ENCODE measurements around the gene RAVER2. TPM values are rescaled to one million over a fixed set of nuclear protein-coding genes. Genes with fewer than 3 reads are reported as not detected.

The RAVER2 gene
- total RNA-seq, 1 experiment from 2014 or later = 20.3 TPM

DNA sequence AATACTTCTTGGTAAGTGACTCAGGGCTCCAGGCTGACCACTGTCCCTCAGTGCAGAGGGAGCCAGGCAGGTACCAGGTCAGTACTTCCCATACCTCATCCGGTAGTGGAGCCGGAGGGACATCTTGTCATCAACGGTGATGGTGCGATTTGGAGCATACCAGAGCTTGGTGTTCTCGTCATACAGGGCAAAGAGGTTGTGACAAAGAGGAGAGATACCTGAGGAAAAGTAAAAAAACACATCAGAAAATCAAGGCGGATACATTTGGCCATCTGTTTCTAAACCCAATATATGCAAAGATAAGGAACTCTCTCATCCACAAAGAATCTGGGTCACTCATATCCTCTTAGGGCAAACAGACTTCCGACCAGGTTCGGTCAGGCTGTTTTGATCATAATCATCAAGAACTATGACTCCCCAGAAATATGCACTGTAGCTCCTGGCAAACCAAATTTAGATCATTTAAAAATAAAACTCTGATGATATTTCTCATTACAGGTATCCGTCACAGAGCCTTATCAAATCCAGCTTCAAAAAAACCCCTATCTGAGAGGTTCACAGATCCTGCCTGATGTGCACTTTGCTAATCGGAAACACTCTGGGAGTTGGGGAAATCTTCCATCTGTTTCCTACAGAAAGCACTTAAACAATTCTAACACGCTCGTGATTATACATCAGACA is 134.2 kb downstream of the RAVER2 start (continued):
- TF ChIP-seq, protein P1, sequence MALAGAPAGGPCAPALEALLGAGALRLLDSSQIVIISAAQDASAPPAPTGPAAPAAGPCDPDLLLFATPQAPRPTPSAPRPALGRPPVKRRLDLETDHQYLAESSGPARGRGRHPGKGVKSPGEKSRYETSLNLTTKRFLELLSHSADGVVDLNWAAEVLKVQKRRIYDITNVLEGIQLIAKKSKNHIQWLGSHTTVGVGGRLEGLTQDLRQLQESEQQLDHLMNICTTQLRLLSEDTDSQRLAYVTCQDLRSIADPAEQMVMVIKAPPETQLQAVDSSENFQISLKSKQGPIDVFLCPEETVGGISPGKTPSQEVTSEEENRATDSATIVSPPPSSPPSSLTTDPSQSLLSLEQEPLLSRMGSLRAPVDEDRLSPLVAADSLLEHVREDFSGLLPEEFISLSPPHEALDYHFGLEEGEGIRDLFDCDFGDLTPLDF (CRISPR knock-in tag; IDR thresholded peaks at IDR 0.05) = no peak

DNA sequence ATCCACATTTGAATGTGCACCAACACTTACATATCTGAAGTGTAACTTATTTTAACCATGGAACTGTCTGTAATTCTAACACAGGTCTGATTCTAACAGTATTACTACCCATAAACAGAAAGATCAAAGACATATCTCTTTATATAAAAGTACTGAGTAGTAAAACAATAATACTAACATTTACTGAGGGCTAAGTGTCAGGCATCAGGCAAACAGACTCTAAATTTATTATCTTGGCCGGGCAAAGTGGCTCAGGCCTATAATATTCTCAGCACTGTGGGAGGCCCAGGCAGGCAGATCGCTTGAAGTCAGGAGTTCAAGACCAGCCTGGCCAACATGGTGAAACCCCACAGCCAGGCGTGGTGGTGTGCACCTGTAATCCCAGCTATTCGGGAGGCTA is 135.6 kb downstream of the RAVER2 start:
- no peak overlapping the region for H3K27ac Mint-ChIP-seq
- no peak for DNase-seq (ENCODE audit: low spot score)
- H3K27me3 Mint-ChIP-seq (ENCODE audit: low read depth) = no peaks in the 10 kb centered on the region
- ChIA-PET POLR2A (no interaction called here), CTCF (no interaction called here)
- no peak overlapping the region for H3K4me3 Mint-ChIP-seq
- TF ChIP-seq, protein P2, sequence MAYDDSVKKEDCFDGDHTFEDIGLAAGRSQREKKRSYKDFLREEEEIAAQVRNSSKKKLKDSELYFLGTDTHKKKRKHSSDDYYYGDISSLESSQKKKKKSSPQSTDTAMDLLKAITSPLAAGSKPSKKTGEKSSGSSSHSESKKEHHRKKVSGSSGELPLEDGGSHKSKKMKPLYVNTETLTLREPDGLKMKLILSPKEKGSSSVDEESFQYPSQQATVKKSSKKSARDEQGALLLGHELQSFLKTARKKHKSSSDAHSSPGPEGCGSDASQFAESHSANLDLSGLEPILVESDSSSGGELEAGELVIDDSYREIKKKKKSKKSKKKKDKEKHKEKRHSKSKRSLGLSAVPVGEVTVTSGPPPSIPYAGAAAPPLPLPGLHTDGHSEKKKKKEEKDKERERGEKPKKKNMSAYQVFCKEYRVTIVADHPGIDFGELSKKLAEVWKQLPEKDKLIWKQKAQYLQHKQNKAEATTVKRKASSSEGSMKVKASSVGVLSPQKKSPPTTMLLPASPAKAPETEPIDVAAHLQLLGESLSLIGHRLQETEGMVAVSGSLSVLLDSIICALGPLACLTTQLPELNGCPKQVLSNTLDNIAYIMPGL (CRISPR knock-in tag; IDR thresholded peaks at IDR 0.05) = no peak
- TF ChIP-seq FOXJ3 (CRISPR knock-in tag; IDR thresholded peaks at IDR 0.05; ENCODE audit: borderline replicate concordance) (no peak), SP1 (CRISPR knock-in tag; conservative IDR thresholded peaks at IDR 0.05) (no peak), TEAD1 (CRISPR knock-in tag; IDR thresholded peaks at IDR 0.05) (no peak), FOXP1 (CRISPR knock-in tag; IDR thresholded peaks at IDR 0.05; ENCODE audit: borderline replicate concordance) (no peak), MXD4 (CRISPR knock-in tag; IDR thresholded peaks at IDR 0.05; ENCODE audit: borderline replicate concordance) (no peak), GTF2I (CRISPR knock-in tag; conservative IDR thresholded peaks at IDR 0.05) (no peak)
- TF ChIP-seq, protein P3, sequence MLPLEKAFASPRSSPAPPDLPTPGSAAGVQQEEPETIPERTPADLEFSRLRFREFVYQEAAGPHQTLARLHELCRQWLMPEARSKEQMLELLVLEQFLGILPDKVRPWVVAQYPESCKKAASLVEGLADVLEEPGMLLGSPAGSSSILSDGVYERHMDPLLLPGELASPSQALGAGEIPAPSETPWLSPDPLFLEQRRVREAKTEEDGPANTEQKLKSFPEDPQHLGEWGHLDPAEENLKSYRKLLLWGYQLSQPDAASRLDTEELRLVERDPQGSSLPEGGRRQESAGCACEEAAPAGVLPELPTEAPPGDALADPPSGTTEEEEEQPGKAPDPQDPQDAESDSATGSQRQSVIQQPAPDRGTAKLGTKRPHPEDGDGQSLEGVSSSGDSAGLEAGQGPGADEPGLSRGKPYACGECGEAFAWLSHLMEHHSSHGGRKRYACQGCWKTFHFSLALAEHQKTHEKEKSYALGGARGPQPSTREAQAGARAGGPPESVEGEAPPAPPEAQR (CRISPR knock-in tag; IDR thresholded peaks at IDR 0.05) = no peak
- TF ChIP-seq, protein P4, sequence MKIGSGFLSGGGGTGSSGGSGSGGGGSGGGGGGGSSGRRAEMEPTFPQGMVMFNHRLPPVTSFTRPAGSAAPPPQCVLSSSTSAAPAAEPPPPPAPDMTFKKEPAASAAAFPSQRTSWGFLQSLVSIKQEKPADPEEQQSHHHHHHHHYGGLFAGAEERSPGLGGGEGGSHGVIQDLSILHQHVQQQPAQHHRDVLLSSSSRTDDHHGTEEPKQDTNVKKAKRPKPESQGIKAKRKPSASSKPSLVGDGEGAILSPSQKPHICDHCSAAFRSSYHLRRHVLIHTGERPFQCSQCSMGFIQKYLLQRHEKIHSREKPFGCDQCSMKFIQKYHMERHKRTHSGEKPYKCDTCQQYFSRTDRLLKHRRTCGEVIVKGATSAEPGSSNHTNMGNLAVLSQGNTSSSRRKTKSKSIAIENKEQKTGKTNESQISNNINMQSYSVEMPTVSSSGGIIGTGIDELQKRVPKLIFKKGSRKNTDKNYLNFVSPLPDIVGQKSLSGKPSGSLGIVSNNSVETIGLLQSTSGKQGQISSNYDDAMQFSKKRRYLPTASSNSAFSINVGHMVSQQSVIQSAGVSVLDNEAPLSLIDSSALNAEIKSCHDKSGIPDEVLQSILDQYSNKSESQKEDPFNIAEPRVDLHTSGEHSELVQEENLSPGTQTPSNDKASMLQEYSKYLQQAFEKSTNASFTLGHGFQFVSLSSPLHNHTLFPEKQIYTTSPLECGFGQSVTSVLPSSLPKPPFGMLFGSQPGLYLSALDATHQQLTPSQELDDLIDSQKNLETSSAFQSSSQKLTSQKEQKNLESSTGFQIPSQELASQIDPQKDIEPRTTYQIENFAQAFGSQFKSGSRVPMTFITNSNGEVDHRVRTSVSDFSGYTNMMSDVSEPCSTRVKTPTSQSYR (CRISPR knock-in tag; IDR thresholded peaks at IDR 0.05) = no peak
- TF ChIP-seq, protein P5, sequence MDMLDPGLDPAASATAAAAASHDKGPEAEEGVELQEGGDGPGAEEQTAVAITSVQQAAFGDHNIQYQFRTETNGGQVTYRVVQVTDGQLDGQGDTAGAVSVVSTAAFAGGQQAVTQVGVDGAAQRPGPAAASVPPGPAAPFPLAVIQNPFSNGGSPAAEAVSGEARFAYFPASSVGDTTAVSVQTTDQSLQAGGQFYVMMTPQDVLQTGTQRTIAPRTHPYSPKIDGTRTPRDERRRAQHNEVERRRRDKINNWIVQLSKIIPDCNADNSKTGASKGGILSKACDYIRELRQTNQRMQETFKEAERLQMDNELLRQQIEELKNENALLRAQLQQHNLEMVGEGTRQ (CRISPR knock-in tag; IDR thresholded peaks at IDR 0.05) = no peak
- TF ChIP-seq, protein P6, sequence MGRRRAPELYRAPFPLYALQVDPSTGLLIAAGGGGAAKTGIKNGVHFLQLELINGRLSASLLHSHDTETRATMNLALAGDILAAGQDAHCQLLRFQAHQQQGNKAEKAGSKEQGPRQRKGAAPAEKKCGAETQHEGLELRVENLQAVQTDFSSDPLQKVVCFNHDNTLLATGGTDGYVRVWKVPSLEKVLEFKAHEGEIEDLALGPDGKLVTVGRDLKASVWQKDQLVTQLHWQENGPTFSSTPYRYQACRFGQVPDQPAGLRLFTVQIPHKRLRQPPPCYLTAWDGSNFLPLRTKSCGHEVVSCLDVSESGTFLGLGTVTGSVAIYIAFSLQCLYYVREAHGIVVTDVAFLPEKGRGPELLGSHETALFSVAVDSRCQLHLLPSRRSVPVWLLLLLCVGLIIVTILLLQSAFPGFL (CRISPR knock-in tag; IDR thresholded peaks at IDR 0.05; ENCODE audit: borderline replicate concordance) = no peak
- TF ChIP-seq, protein P7, sequence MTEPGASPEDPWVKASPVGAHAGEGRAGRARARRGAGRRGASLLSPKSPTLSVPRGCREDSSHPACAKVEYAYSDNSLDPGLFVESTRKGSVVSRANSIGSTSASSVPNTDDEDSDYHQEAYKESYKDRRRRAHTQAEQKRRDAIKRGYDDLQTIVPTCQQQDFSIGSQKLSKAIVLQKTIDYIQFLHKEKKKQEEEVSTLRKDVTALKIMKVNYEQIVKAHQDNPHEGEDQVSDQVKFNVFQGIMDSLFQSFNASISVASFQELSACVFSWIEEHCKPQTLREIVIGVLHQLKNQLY (CRISPR knock-in tag; IDR thresholded peaks at IDR 0.05) = no peak
- TF ChIP-seq, protein P8, sequence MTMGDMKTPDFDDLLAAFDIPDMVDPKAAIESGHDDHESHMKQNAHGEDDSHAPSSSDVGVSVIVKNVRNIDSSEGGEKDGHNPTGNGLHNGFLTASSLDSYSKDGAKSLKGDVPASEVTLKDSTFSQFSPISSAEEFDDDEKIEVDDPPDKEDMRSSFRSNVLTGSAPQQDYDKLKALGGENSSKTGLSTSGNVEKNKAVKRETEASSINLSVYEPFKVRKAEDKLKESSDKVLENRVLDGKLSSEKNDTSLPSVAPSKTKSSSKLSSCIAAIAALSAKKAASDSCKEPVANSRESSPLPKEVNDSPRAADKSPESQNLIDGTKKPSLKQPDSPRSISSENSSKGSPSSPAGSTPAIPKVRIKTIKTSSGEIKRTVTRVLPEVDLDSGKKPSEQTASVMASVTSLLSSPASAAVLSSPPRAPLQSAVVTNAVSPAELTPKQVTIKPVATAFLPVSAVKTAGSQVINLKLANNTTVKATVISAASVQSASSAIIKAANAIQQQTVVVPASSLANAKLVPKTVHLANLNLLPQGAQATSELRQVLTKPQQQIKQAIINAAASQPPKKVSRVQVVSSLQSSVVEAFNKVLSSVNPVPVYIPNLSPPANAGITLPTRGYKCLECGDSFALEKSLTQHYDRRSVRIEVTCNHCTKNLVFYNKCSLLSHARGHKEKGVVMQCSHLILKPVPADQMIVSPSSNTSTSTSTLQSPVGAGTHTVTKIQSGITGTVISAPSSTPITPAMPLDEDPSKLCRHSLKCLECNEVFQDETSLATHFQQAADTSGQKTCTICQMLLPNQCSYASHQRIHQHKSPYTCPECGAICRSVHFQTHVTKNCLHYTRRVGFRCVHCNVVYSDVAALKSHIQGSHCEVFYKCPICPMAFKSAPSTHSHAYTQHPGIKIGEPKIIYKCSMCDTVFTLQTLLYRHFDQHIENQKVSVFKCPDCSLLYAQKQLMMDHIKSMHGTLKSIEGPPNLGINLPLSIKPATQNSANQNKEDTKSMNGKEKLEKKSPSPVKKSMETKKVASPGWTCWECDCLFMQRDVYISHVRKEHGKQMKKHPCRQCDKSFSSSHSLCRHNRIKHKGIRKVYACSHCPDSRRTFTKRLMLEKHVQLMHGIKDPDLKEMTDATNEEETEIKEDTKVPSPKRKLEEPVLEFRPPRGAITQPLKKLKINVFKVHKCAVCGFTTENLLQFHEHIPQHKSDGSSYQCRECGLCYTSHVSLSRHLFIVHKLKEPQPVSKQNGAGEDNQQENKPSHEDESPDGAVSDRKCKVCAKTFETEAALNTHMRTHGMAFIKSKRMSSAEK (CRISPR knock-in tag; IDR thresholded peaks at IDR 0.05; ENCODE audit: borderline replicate concordance) = no peak
- peaks cover 6% of the 10 kb centered on the region; the same call in 1 of the 2 replicates for H3K36me3 Mint-ChIP-seq
- no peak for ATAC-seq
- H3K4me1 Mint-ChIP-seq = peaks cover 11% of the 10 kb centered on the region
- H3K9me3 Mint-ChIP-seq = no peaks in the 10 kb centered on the region
